ENCODE data around the gene WNT3A.

GRCh38 chr1:227994632-227995300 lies 12.0 kb upstream of the WNT3A start:
- no peak for TF ChIP-seq SPI1 (IDR thresholded peaks at IDR 0.05; ENCODE audit: borderline replicate concordance, low read depth)
- TF ChIP-seq, protein P1, sequence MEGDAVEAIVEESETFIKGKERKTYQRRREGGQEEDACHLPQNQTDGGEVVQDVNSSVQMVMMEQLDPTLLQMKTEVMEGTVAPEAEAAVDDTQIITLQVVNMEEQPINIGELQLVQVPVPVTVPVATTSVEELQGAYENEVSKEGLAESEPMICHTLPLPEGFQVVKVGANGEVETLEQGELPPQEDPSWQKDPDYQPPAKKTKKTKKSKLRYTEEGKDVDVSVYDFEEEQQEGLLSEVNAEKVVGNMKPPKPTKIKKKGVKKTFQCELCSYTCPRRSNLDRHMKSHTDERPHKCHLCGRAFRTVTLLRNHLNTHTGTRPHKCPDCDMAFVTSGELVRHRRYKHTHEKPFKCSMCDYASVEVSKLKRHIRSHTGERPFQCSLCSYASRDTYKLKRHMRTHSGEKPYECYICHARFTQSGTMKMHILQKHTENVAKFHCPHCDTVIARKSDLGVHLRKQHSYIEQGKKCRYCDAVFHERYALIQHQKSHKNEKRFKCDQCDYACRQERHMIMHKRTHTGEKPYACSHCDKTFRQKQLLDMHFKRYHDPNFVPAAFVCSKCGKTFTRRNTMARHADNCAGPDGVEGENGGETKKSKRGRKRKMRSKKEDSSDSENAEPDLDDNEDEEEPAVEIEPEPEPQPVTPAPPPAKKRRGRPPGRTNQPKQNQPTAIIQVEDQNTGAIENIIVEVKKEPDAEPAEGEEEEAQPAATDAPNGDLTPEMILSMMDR (IDR thresholded peaks at IDR 0.05; ENCODE audit: insufficient read depth, low read length) = no peak
- no peak for TF ChIP-seq GABPA (IDR thresholded peaks at IDR 0.05; ENCODE audit: low read depth)
- TF ChIP-seq POLR2AphosphoS5 (IDR thresholded peaks at IDR 0.05; ENCODE audit: low read depth) = no peak
- TF ChIP-seq REST (IDR thresholded peaks at IDR 0.05; ENCODE audit: insufficient replicate concordance, low read depth) = no peak

Measured in HL-60 (cell line).